GM18861 (cell line): ENCODE results near the gene PLEKHG3.

Experiments
- ATAC-seq: cut with Tn5 transposase; IDR thresholded peaks from one replicate; pipeline ENCODE4 v1.9.1; 2021; ENCODE audit not compliant: unreplicated experiment

Gene PLEKHG3

DNA sequence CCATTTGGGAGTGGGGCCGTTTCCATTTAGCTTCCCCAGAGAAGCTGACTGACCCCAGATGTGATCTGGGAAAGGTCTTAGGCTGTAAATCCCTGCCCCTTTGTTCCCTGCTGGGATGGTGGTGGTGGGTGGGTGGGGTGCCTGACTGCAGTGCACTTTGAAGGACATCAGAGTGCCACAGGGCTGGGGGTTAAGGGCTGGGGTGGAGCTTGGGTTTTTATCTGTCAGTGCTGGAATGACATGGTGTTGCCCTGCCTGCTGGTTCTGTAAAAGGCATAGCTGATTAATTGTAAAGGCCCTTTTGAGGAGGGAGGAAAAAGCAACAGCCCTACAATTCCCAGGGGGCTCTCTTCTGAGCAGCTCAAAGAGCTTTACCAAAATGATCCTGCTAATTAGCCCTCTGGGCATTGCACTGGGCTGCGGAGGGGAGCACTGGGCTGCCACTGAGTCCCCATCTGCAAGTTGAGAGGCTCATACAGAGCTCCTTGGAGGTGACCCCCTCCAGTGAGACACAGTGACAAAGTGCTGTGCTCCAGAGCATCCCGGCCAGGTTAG, 21.1 kb downstream of the PLEKHG3 start:
- ATAC-seq: no peak

DNA sequence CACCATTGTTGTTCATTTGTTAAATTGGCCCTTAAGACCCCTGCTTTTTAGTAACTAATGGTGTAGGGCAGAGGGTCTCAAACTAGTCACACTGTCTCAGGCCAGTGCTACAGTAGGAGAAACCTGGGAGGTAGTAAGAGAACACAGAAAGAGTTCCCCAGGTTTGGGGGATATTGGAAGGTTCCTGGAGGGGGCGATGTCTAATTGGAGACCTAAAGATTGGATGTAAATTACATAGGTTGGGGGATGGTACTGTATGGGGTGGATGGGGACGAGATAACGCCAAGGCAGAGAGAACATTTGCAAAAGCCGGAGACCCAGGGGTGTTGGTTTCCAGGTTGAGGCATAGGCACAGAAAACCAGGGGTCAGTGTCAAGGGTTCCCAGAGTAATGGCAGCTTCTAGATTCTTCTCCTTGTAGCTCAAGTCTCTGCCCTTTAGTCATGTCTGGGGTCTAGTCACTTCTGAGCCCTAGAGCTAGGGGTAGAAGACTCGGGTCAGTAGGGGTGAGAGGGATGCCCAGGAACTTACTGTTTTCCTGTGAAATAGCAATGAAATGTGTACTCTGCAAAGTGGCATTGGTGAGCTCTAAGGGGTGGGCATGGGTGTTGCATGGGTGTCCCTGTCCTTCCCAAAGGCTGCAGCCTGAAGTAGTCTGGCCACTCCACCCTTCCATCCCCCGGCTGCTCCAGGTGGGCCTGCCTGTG, 21.8 kb downstream of the PLEKHG3 start:
- no peak for ATAC-seq

DNA sequence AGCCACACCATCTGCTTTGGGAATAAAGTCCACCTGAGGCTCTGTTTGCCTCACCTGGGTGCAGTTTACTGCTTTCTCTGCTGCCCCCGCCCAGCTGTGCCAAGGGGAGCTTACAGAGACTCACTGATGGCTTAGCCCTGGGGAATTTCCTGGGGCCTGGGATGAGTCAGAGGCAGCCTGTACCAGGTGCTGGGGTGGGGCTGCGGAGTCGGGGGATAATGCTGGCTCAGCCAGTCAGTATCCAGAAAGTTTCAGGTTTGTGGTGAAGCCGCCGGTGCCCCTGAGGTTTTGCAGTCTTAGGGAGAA, 22.3 kb downstream of the PLEKHG3 start:
- no peak for ATAC-seq

DNA sequence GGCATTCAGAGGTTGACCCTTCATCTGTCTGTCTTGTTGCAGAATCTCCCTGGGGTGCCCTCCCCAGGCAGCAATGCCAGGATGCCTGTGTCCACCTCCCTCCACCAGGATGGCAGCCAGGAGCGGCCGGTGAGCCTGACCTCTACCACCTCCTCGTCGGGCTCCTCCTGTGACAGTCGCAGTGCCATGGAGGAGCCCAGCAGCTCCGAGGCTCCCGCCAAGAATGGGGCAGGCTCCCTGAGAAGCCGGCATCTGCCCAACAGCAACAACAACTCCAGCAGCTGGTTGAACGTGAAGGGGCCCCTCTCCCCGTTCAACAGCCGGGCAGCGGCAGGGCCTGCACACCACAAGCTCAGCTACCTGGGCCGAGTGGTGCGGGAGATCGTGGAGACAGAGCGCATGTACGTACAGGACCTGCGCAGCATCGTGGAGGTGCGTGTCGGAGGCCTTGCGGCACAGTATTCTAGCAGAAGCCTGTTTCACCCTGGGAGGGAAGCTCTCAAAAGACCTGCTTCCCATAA, 23.4 kb downstream of the PLEKHG3 start:
- ATAC-seq: no peak

DNA sequence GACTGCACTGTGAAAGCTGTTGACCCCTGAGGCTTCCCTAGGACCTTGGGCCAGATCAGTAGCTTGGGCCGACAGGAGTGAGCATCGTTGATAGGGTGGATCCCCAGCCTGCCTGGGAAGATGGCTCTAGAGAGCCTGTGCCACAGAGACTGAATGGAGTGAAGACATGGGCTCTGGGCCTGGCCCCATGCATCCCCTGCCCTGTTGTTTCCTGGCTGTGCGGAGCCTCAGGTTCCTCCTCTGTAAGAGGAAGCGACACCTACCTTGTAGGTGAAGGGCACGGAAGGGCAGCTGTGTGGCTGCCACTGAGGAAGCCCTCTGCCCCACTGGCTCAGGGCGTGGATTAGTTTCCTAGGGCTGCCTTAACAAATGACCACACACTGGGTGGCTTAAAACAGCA, 23.9 kb downstream of the PLEKHG3 start:
- ATAC-seq: no peak

DNA sequence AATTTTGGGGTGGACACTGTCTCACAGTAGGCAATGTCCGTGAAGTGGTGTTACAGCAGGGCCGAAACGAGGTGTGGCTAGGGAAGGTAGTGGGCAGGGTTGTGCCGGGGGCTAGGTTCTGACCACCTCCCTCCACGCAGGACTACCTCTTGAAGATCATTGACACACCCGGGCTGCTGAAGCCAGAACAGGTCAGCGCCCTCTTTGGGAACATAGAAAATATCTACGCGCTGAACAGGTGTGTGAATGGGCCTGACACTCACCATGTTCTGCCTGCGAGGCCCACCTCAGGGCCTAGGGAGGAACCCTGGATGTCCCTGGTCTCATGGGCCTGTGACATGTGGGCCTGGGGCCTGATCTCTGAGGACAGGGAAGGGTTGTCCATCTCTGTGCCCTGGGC, 24.6 kb downstream of the PLEKHG3 start:
- no peak for ATAC-seq

DNA sequence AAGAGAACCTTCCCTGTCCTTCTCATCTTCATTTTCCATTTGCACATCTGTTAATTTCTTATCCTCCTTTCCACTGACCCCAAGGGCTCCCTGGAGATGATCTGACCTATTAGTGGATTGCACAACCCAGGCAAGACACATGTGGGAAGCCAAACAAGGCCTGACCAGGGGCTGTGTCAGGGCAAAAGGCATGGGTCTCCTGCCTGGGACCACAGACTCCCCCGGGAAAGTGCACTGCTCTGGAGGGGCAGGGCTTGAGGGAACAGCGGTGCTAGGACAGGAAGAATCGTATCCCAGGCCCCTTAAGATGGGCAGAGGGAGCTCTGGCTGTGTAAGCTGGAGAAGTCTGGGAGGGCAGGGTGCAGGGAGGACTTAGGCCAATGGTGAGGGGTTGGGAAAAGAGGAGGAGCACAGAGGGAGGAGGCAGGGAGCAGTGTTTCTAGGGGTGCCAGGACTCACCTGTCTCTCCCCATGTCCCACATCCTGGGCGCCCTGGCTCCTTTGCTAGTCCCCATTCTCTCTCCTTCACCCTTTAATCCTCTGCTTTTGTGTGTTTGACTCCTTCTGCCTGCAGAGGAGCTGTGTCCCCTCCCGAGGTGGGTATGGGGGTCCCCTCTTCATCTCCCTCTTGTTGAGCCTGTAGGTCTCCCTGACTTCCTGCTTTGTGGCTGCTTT, 25.3 kb downstream of the PLEKHG3 start:
- ATAC-seq: no peak

DNA sequence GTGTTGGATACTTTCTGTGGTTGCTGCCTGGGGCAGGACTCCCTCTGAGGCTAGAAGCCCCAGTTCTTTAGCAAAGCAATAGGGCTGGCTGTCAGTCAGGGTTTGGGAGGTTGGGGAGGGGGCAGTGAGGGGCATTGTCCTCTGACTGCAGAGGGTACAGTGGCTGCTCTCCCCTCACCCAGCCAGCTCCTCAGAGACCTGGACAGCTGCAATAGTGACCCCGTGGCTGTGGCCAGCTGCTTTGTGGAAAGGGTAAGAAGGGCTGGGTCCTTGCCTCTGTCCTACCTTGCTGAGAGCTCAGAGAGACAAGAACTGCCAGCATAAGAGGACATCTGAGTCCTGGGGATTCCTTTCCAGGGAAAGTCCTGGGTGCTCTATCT, 25.8 kb downstream of the PLEKHG3 start:
- no peak for ATAC-seq

DNA sequence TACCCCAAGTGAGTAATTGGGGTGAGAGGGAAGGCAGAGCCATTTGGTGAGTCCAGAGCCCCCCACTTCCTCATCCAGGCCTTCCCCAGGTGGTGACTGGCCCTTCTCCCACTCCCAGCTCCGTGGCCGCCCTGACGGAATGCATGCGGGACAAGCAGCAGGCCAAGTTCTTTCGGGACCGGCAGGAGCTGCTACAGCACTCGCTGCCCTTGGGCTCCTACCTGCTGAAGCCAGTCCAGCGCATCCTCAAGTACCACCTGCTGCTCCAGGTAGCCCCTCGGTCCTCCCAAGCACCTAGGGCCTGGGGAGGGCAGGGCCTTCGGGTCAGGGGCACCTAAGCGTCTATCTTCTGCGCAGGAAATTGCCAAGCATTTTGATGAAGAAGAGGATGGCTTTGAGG, 26.5 kb downstream of the PLEKHG3 start:
- ATAC-seq: no peak

DNA sequence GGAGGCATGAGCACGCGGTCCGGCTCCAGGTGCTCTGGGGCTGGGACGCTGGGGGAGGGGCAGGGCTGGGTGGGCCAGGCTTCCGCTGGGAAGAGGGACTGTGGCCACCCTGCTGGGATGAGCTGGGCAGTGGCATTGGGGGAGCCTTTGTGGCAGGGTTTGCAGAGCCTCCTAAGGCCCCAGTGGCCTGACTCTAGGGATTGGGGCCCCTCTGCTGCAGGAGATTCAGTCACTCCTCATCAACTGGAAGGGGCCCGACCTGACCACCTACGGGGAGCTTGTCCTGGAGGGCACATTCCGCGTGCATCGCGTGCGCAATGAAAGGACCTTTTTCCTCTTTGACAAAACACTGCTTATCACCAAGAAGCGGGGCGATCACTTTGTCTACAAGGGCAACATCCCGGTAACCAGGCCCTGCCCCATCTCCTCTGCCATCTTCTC, 26.9 kb downstream of the PLEKHG3 start:
- no peak for ATAC-seq

DNA sequence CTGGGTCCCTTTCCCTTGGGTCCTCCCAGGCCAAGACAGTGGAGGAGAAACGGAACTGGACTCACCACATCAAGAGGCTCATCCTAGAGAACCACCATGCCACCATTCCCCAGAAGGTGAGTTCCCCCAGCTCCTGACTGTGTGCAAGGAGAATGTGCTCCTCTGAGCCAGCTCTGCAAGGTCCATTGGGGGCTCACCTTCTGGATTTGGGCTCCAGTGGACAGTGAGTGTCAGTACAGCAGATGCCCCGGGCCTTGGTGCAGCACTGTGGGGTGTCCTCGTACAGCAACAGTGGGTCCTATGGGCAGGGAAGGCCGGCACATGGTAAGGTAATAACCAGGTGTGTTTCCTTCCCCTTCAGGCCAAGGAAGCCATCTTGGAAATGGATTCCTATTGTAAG, 27.8 kb downstream of the PLEKHG3 start:
- no peak for ATAC-seq

DNA sequence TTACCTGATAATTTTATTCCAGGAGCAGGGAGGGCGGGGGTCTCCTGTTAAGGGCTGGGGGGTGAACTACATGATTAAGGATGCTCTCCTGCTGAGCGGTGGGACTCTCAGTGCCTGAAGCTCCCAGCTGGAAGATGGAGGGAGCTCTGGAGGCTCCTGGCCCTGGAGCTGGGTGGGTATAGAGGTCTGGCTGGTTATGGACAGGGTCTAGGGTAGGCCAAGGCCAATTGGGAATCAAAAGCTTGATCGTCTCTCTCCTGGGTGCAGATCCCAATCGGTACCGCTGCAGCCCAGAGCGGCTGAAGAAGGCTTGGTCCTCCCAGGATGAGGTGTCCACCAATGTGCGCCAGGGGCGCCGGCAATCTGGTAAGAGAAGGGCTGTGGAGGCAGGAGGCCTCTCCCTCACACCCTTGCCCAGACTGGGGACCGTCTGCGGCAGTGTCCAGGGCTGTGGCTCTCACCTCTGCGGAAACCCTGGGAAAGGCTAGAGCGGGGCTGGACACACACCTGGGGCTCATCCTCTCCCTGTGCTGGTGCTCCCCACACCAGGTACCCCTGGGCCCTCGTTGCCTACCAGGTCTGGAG, 28.4 kb downstream of the PLEKHG3 start:
- ATAC-seq: no peak

DNA sequence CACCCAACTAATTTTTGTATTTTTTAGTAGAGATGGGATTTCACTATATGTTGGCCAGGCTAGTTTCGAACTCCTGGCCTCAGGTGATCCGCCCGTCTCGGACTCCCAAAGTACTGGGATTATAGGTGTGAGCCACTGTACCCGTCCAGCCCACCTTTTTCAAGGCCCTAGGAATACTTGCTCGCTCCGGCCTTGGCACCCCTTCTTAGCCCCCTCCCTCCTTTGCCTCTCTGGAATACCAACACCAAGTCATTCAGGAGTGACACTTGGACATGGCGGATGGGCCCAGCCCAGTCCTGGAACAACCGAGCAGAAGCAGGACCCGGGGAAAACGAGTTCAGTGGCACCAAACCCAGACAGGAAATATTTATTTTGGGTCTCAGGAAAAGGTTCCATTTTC, 29.1 kb downstream of the PLEKHG3 start:
- ATAC-seq: no peak

DNA sequence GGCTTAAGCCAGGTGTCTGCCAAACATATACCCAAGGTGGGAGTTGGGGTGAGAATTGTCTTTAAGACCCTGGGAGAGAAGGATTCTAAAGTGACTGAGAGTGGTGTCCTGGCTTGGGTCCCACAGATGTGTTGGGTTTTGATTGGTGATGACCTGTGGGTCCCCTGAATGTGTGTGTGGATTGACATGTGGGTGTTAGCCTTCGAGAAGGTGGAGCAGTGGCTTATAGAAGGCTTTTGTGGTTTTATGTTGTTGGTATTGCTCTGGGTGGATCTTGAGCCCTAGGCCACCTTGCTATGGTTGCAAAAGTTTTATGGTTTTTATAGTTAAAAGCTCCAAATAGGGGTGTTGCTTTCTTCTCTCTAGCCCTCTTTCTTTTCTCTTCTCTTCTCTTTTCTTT, 29.7 kb downstream of the PLEKHG3 start:
- no peak for ATAC-seq

DNA sequence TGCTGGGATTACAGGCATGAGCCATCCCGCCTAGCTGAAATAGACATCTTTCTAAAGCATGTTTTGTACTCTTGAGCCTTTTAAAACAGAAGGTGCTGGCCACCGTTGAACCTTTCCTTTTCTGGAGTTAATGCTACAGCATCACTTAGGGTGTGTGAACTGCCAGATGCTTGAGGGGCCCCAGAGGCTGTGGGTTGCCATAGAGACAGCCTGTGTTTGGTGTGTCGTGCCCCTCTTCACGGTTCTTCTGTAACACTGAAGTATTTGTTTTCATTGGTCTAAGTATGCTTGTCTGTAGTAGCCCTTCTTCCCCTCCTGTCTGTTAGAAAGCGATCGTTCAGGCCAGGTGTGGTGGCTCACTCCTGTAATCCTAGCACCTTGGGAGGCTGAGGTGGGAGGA, 30.8 kb downstream of the PLEKHG3 start:
- no peak for ATAC-seq

DNA sequence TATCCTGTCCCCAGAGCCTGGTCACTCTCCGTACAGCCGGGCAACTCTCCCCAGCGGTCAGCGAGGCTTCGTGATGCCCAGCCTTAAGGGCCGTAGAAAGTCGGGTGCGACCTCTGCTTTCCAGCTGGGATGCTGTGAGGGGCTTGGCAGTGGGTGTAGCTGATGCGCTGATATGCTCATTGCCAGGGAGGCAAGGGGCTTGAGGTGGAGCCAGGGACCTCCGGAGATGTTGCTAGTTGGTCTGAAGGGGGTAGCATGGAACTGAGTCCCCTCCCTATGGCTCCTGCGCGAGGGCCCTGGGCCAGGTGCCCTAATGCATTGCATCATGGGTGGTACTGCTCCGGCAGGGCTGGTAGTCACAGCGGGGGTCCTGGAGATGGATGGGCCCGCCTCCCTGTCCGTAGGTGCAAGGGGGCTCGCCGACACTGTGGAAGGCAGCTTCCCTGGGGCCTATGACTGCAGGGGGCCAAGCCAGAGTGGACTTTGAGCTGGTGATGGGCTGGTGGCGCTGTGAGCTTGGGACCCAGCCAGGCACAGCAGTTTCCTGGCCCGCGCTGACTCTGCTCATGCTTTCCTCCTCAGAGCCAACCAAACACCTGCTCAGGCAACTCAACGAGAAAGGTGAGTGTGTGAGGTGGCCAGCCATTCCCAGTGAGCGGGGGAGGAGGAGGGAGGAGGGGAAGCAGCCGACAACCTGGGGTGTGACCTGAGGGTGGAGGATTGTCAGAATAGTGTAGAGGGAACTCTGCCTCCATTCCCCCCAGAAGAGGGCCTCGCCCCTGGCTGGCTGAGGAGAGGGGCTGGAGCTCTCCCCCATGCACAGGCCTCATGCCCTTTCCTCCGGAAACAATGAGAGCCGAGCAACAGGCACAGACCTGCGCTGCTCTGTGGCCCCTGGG, 32.3 kb downstream of the PLEKHG3 start:
- ATAC-seq: no peak

DNA sequence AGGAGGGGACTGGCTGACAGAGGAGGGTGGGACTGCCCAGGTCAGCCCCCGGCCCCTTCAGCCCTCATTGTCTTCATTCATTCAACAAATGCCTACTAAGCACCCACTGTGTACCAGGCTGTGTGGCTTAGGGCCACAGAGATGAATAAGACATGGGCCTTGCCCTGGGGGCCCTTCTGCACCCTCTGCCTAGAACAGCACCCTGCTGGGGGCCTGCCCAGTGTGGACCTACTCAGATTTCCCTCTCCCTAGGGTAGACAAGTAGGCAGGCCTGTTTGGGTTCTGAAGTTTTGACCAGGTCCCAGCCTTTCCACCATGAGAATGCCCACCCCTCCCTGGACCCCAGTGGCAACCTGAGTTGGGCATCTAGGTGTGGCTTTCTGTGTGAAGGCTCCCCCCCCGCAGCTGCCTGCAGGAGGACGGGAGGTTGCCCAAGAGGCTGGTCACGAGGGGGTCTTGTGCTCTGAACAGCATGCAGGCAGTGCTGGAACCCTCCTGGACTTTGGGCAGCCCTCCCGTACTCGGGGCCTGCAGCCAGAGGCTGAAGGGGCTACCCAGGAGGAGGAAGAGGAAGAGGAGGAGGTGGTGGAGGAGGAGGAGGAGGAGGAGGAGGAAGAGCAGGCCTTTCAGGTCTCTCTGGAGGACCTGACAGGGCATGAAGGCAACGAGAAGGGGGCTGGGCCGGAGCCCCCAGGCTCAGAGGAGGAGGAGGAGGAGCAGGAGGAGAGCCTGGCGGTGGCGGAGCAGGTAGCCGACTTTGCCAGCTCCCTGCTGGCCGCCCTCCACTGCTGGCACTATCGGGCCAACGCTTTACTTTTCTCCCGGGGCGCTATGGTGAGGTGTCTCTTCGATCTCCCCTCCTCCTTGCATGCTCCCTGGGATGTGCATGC, 33.4 kb downstream of the PLEKHG3 start:
- ATAC-seq: no peak

DNA sequence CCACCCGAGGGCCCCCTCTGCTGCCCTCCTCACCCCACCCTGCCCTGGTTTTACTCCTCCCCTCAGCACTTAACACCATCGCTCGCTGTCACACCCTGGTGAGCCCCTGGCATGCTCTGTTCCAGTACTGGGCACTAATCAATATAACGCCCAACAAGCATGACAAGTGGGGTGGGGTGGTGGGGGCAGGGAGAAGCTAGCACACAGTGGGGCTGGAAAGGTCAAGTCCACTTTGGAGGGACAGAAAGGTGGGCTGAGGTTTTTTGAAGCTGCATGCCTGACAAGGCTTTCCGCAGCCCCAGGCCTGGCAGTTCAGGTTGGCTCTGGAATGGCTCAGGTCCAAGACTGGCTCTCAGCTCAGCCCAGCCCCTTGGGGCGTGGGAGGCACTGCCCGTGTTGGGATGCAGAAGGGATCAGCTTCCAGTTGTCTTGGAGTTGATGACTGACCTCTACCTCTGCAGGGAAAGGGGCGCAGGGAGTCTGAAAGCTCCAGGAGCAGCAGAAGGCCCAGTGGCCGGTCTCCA, 34.1 kb downstream of the PLEKHG3 start:
- ATAC-seq: no peak

DNA sequence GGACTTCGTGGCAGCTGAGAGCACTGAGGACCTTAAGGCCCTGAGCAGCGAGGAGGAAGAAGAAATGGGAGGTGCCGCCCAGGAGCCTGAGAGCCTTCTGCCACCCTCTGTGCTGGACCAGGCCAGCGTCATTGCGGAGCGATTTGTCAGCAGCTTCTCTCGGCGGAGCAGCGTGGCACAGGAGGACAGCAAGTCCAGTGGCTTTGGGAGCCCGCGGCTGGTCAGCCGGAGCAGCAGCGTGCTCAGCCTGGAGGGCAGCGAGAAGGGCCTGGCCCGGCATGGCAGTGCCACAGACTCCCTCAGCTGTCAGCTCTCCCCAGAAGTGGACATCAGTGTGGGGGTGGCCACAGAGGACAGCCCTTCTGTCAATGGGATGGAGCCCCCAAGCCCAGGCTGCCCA, 37.0 kb downstream of the PLEKHG3 start:
- ATAC-seq: no peak

DNA sequence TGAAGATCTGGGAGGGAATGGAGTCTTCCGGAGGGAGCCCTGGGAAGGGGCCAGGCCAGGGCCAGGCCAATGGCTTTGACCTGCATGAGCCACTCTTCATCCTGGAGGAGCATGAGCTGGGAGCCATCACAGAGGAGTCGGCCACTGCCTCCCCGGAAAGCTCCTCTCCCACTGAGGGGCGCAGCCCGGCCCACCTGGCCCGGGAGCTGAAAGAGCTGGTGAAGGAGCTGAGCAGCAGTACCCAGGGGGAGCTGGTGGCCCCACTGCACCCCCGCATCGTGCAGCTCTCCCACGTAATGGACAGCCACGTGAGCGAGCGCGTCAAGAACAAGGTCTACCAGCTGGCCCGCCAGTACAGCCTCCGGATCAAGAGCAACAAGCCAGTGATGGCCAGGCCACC, 37.7 kb downstream of the PLEKHG3 start:
- ATAC-seq: no peak
